HG03521 (cell line): ENCODE results near the gene TACR1.
"Not testable (repeated sequence)": the region's sequence is repeated elsewhere in the genome, so short reads cannot be mapped to it uniquely, and the experiment has no call there.

Source experiments
- ATAC-seq: cut with Tn5 transposase; IDR thresholded peaks from one replicate; pipeline ENCODE4 v1.9.1; 2021; ENCODE audit warnings: mild to moderate bottlenecking, moderate library complexity; ENCODE audit not compliant: unreplicated experiment

TACR1 gene

GRCh38 chr2:75195076-75195691, 4.1 kb downstream of the TACR1 start:
- ATAC-seq: no peak

GRCh38 chr2:75194184-75194868, 5.0 kb downstream of the TACR1 start:
- ATAC-seq: no peak

DNA sequence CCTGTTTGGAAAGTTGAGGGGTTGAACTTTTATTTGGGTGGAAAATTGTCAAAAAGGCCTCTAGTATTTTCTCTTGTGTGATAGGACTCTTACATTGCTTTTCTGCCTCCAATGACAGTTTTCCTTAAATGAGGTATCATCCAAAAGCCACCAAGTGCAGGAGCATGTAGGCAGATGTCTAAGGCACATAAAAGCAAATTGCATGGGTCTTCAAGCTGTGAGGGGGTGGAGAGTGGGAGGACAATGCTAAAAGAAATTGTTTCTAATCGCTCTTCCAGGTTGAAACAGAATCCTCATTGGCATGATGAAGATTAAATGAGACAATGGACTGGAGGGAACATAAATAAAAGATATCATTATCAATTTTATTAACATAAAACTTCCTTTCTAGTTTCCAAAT, 6.8 kb downstream of the TACR1 start:
- ATAC-seq: no peak

DNA sequence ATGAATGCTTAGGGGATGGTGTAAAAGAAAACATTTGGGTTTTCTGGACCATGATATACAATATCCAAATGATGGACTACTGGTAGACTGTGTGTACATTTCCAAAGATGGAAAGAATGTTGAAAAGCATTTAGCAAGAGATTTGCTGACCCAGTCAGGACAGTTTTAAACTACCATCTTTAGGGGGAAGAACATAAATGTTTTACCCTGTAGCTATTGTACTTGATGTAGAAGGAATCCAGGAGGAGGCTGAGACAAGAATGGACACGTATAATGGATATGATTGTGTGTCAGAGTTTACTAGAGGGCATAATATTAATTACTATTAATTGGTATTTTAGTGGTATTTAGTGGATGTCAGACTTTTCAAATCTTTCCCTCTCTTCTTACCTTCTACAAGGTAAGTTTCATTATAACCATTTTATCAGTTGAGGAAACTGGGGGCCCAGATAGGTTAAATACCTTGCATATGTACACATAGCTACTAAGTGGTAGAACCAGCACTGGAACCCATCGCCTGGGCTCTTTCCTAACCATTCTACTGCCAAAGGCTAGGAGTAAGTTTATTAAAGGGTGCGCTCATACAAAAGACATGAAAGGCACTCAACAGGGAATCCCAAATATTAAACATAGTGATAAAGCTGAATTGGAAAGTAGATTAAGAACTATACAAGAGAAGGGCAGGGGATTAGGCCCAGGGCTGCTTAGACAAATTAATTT, 8.9 kb downstream of the TACR1 start:
- ATAC-seq: no peak

DNA sequence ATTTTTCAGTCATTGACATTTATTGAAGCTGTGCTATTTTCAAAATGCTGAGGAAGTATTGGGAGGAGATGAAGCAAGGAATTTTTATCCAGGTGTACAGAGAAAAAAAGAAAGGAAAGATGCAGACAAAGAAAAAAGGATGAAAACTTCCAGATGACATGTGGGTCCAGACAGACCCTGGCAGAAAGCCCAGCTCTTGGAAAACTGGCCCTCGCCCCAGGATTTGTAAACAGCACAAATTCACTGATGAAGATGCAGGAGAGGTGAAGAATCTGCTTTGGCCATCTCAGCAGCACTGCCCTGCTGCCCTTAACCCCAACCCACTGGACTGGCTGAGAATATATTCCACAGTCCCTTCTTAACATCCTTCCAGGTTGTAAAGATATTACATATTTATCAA, 12.5 kb downstream of the TACR1 start:
- no peak for ATAC-seq

DNA sequence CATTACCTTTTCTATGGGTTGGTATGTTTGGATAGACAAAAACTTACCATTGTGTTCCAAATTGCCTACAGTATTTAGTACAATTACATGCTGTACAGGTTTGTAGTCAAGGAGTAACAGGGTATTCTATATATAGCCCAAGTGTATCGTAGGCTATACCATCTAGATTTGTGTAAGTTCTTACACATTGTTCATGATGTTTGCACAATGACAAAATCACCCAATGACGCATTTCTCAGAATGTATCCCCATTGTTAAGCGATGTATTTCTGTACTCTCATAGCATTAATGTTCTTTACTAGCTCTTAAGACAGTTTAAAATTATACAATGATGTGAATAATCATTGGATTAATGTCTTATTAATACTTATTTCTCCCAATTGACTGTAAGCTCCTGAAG, 16.7 kb downstream of the TACR1 start:
- ATAC-seq: no peak

GRCh38 chr2:75180476-75180875, 18.8 kb downstream of the TACR1 start:
- no peak for ATAC-seq

DNA sequence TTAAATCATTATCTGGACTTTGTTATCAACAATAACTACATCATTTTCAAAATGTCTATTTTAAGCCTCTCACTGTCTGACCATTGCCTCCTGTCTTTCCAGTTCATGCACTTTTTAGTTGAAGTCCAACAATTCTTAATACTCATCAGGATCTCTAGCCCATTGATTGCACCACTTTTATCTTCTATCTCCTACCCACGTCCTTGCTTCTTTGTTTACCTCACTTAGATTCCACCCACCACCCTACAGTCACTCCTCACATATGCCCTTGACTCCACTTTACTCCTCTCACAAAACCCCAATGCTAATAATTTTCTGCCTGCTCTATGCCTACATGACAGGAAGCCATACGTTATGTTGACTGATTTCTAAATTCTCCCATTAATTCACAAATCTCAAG, 21.9 kb downstream of the TACR1 start:
- no peak for ATAC-seq

DNA sequence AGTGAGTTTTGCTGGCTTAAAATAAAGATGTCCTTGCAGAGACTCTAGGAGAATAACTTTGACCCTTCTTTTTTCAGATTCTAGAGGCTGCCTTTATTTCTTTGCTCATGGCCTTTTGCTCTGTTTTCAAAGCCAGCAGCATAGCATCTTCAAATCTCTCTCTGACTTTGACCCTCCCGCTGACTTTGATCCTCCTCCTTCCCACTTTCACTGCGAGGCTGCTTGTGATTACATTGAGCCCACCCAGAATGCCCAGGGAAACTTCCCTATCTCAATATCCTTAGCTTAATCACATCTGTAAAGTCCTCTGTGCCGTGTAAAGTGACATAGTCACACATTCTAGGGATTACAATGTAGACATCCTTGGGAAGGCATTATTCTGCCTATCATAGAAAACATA, 23.9 kb downstream of the TACR1 start:
- ATAC-seq: no peak

DNA sequence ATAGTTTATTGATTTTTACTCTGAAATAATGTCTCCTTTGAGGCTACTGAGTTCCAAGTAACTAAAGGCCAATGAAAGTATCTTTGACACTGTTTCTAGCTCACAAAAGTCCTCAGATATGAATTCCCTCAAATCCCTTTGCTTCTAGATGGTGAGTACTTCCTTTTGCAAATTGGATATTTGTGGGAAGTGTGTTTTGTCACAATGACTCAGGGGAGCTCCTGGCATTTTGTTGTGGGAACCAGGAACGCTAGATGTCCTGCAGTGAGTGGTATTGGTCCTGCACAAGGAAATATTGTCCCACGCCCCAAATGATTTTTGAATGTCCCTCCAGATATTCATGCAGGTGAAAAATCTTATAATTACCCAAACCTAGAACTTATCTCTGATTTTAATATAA, 24.3 kb downstream of the TACR1 start:
- no peak for ATAC-seq

- ATAC-seq: no peak
Measured at GRCh38 chr2:75174519-75174918, 24.8 kb downstream of the TACR1 start.

- no peak for ATAC-seq
Measured at GRCh38 chr2:75173740-75174139, 25.6 kb downstream of the TACR1 start.

GRCh38 chr2:75171423-75171822, 27.9 kb downstream of the TACR1 start:
- ATAC-seq: not testable (repeated sequence)

GRCh38 chr2:75170889-75171288, 28.4 kb downstream of the TACR1 start:
- no peak for ATAC-seq

DNA sequence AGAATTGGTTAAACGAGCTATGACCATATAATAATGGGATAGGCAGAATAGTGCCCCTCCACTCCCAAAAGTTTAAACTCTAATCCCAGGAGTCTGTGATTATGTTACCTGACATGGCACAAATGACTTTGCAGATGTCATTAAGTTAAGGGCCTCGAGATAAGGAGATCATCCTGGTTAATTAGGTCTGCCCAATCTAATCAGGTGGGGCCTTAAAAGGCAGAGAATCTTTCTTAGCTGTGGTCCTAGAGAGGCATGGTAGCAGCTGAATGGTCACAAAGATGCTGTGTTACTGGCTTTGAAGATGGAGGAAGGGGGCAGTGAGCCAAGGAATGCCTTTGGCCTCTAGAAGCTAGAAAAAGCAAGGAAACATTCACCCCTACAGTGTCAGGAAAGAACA, 31.1 kb downstream of the TACR1 start:
- no peak for ATAC-seq

DNA sequence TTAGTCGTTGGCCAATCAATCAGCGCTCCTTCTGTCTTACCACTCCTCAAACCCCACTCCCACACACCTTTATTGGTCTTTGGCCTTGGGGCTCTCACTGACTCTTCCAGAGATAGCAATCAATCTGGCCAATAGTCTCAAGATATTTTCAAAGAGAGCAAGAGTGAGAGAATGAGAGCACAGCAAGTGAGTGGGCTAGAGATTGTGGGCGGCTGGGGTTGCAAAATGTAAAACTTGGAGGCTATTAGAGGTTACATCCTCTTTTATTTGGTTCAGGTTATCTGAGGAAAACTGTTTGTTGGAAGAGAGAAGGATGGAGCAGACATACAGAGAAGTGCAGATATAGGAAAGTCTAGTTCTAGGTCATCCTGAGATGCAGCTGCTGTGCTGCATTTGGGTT, 32.8 kb downstream of the TACR1 start:
- no peak for ATAC-seq

GRCh38 chr2:75162897-75163296, 36.4 kb downstream of the TACR1 start:
- no peak for ATAC-seq

DNA sequence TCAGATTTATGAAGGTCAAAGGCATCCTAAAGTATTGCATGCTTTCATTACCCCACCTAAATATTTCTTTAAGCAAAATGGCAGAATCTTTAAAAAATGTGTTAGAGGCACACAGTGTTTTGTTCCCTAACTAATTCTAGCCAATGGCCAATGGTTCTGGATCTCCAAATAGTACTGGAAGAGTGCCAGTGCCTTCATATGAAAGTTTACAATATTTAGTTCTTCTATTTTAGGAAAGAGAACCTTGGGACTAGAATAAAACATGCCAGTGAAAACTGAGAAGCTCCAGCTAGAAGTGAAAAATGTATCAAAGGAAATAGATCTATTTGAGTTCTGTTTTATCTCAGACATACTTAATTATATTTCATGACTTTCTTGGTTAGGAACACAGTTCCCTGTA, 37.1 kb downstream of the TACR1 start:
- ATAC-seq: no peak

- no peak for ATAC-seq
Measured at GRCh38 chr2:75157435-75157834, 41.9 kb downstream of the TACR1 start.

- ATAC-seq: no peak
Measured at GRCh38 chr2:75155115-75155514, 44.2 kb downstream of the TACR1 start.

DNA sequence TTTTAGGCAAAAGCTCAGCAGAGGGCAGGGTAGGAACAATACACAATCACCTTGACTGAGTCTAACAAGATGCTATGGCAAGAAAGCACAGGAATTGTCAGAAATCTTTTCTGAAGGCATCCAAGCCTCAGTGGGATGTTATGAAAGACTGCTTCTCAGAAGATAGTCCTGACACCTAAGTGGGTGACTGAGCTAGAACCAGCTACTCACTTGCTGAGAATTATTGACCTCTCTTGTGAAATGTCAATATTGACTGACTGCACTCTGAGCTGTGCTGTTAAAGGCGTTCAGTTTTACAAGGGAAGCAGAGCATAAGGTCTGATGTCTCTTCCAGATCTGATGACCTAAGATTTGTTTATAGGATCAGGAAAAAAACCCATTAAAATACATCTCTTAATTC, 46.1 kb downstream of the TACR1 start:
- ATAC-seq: no peak

DNA sequence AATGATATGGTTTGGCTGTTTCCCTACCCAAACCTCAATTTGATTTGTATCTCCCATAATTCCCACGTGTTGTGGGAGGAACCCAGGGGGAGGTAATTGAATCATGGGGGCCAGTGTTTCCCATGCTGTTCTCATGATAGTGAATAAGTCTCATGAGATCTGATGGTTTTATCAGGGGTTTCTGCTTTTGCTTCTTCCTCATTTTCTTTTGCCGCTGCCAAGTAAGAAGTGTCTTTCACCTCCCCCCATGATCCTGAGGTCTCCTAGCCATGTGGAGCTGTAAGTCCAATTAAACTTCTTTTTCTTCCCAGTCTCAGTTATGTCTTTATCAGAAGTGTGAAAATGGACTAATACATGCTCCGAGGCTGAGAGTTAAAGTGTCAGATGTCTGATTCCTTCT, 47.1 kb downstream of the TACR1 start:
- ATAC-seq: not testable (repeated sequence)
